OCI-LY3 (cell line): Measurements from ENCODE around the gene HIPK4.

ENCODE experiments used
- H2AFZ ChIP-seq: fragments of 200-600, 300-600 bp; shearing (Covaris generic); 2 replicates; pipeline ENCODE4 v1.6.0; 2014; ENCODE audit warnings: antibody characterized with exemption, low read depth, low read length
- H3K27ac ChIP-seq: fragments of 200-600, 300-600 bp; sonication (generic); 2 replicates; pipeline ENCODE4 v1.5.1; 2014; ENCODE audit warnings: mild to moderate bottlenecking, low read length, moderate library complexity, mixed read lengths
- H3K27me3 ChIP-seq: fragments of 200-600, 300-600 bp; sonication (generic); 2 replicates; pipeline ENCODE4 v1.6.1; 2014; ENCODE audit warnings: low read depth, low read length, mixed read lengths
- H3K36me3 ChIP-seq: fragments of 200-600, 300-600 bp; sonication (generic); replicated peaks from 2 replicates; pipeline ENCODE3; 2014; ENCODE audit warnings: low read depth, low read length, mixed read lengths
- H3K4me1 ChIP-seq: fragments of 300-600, 200-600 bp; sonication (generic); 2 replicates; pipeline ENCODE4 v1.6.1; 2014; ENCODE audit warnings: low read length, mixed read lengths
- H3K4me2 ChIP-seq: fragments of 200-600, 300-600 bp; sonication (generic); 2 replicates; pipeline ENCODE4 v1.6.1; 2014; ENCODE audit warnings: low read length, mixed read lengths
- H3K4me3 ChIP-seq: fragments of 300-600, 200-600 bp; sonication (generic); 2 replicates; pipeline ENCODE4 v1.5.1; 2014; ENCODE audit warnings: antibody characterized with exemption, mild to moderate bottlenecking, low read length, moderate library complexity
- H3K79me2 ChIP-seq: fragments of 300-600, 200-600 bp; shearing (Covaris generic); 2 replicates; pipeline ENCODE4 v1.6.1; 2014; ENCODE audit warnings: mild to moderate bottlenecking, low read length, mixed read lengths
- H3K9ac ChIP-seq: fragments of 300-600, 200-600 bp; shearing (Covaris generic); 2 replicates; pipeline ENCODE4 v1.6.0; 2014; ENCODE audit warnings: mild to moderate bottlenecking, low read length, moderate library complexity
- H3K9me3 ChIP-seq: fragments of 200-600, 300-600 bp; shearing (Covaris generic); 2 replicates; pipeline ENCODE4 v1.6.1; 2014; ENCODE audit warnings: low read length, mixed read lengths; ENCODE audit not compliant: insufficient read depth
- H4K20me1 ChIP-seq: fragments of 200-600, 300-600 bp; sonication (generic); 2 replicates; pipeline ENCODE4 v1.6.1; 2016; ENCODE audit warnings: low read length, mixed read lengths; ENCODE audit not compliant: insufficient read depth
- EZH2phosphoT487 ChIP-seq: fragments of 200-600 bp; shearing (Covaris generic); IDR thresholded peaks from 2 replicates; pipeline ENCODE4 v1.6.1; 2018; ENCODE audit warnings: antibody characterized with exemption, mixed run types, low read depth
- TF ChIP-seq, protein P1 (sequence below): fragments of 200-600, 300-600 bp; sonication (generic); IDR thresholded peaks from 2 replicates; pipeline ENCODE4 v1.5.1; 2014; ENCODE audit warnings: antibody characterized with exemption, low read length, low read depth

HIPK4 gene

GRCh38 chr19:40360708-40361241 lies 29.2 kb downstream of the HIPK4 start:
- Histone ChIP-seq H3K9me3 (no peaks in the 10 kb centered on the region), H3K79me2 (no peaks in the 10 kb centered on the region), H2AFZ (no peak overlapping the region), H3K36me3 (no peaks in the 10 kb centered on the region), H3K4me3 (no peak overlapping the region), H3K27ac (no peak overlapping the region), H3K27me3 (peaks cover 55% of the 10 kb centered on the region), H3K9ac (no peak overlapping the region), H4K20me1 (peaks cover 36% of the 10 kb centered on the region), H3K4me2 (no peak overlapping the region), H3K4me1 (peaks cover 36% of the 10 kb centered on the region)
- TF ChIP-seq EZH2phosphoT487 = no peak
- TF ChIP-seq, protein P1, sequence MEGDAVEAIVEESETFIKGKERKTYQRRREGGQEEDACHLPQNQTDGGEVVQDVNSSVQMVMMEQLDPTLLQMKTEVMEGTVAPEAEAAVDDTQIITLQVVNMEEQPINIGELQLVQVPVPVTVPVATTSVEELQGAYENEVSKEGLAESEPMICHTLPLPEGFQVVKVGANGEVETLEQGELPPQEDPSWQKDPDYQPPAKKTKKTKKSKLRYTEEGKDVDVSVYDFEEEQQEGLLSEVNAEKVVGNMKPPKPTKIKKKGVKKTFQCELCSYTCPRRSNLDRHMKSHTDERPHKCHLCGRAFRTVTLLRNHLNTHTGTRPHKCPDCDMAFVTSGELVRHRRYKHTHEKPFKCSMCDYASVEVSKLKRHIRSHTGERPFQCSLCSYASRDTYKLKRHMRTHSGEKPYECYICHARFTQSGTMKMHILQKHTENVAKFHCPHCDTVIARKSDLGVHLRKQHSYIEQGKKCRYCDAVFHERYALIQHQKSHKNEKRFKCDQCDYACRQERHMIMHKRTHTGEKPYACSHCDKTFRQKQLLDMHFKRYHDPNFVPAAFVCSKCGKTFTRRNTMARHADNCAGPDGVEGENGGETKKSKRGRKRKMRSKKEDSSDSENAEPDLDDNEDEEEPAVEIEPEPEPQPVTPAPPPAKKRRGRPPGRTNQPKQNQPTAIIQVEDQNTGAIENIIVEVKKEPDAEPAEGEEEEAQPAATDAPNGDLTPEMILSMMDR = no peak

DNA sequence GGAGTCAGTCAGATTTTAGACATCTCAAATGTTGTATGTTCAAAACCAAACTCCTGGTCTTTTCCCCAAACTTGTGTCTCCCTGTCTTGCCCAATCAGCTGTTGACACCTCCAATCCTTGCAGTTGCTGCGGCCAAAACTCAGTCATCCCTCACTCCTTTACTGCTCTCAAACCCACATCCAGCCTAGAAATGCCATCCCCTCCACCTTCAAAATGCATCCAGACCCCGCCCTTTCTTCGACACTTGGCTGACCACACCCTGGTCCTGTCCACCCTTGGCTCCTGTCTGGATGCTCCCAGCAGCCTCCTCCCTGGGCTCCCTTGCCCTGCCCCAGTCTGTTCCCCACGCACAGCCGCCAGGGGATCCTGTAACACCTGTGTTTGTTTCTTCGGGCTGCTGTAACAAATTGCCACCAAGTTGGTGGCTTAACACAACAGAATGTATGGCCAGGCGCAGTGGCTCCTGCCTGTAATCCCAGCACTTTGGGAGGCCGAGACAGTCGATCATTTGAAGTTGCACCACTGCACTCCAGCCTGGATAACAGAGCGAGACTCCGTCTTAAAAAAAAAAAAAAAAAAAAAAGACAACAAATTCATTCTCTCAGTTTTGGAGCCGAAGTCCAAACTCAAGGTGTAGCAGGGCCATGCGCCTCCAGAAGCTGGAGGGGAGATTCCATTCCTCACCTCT lies 29.8 kb downstream of the HIPK4 start:
- peaks cover 55% of the 10 kb centered on the region for H3K27me3 ChIP-seq
- H3K27ac ChIP-seq = no peak overlapping the region
- H3K9ac ChIP-seq = no peak overlapping the region
- H3K4me3 ChIP-seq = no peak overlapping the region
- peaks cover 40% of the 10 kb centered on the region for H3K4me1 ChIP-seq
- no peaks in the 10 kb centered on the region for H3K36me3 ChIP-seq
- H3K9me3 ChIP-seq = no peaks in the 10 kb centered on the region
- H3K79me2 ChIP-seq = no peaks in the 10 kb centered on the region
- no peak overlapping the region for H3K4me2 ChIP-seq
- H2AFZ ChIP-seq = no peak overlapping the region
- no peak for TF ChIP-seq EZH2phosphoT487
- TF ChIP-seq, protein P1 = no peak
- H4K20me1 ChIP-seq = peaks cover 38% of the 10 kb centered on the region

DNA sequence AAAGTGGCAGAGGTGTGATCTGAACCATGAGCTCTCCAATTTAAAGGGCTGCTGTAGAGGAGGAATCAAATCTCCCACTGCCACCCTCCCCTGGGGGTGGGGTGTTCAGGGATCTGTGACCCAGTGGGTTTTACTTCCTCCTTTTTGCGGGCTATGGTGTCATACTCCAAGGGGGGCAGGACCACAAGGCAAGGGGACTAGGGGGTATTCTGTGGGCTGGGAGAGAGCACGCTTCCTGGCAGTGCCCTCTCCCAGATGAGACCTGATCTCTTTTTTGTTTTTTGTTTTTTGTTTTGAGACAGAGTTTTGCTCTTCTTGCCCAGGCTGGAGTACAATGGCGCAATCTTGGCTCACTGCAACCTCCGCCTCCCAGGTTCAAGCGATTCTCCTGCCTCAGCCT lies 31.2 kb downstream of the HIPK4 start:
- TF ChIP-seq EZH2phosphoT487 = peak; percentile 74; the same call in 1 of the 2 replicates
- TF ChIP-seq, protein P1 = no peak
- Histone ChIP-seq H3K4me2 (peak overlapping the region; percentile 64), H3K4me1 (peaks cover 40% of the 10 kb centered on the region)

DNA sequence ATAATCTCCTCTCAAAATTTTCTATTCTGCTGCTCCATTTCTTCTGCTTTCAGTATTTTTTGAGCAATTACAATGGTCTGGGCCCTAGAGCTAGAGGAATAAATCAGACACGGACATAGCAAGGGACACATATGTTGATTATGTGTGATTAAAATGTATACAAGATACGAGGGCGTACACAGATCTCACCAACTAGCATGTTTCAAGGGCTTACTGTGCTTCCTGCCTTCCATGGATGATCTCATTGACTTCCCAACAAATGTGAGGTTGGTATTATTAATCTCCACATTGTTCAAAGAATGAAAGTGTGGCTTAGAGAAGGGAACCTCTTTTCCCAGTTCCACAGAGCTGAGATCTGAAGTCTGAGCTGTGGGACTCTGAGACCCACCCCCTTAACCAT lies 32.3 kb downstream of the HIPK4 start:
- Histone ChIP-seq H3K4me1 (peaks cover 40% of the 10 kb centered on the region), H3K9ac (no peak overlapping the region), H3K27me3 (peaks cover 50% of the 10 kb centered on the region), H3K4me3 (no peak overlapping the region), H3K27ac (no peak overlapping the region), H3K36me3 (no peaks in the 10 kb centered on the region), H3K4me2 (no peak overlapping the region), H4K20me1 (peaks cover 38% of the 10 kb centered on the region), H2AFZ (no peak overlapping the region), H3K9me3 (no peaks in the 10 kb centered on the region), H3K79me2 (no peaks in the 10 kb centered on the region)
- TF ChIP-seq, protein P1 = no peak
- no peak for TF ChIP-seq EZH2phosphoT487

More for the DNA sequence above, 31.2 kb downstream of the HIPK4 start:
- H3K79me2 ChIP-seq = no peaks in the 10 kb centered on the region
- H3K4me3 ChIP-seq = no peak overlapping the region
- H4K20me1 ChIP-seq = peaks cover 38% of the 10 kb centered on the region
- H3K27me3 ChIP-seq = peaks cover 55% of the 10 kb centered on the region
- H2AFZ ChIP-seq = no peak overlapping the region
- no peaks in the 10 kb centered on the region for H3K9me3 ChIP-seq
- H3K27ac ChIP-seq = no peak overlapping the region
- no peak overlapping the region for H3K9ac ChIP-seq
- no peaks in the 10 kb centered on the region for H3K36me3 ChIP-seq
